ENCODE measurements around the gene KIF5B. TPM values are rescaled to one million over a fixed set of nuclear protein-coding genes. Genes with fewer than 3 reads are reported as not detected.
"Not testable (repeated sequence)": the region's sequence is repeated elsewhere in the genome, so short reads cannot be mapped to it uniquely, and the experiment has no call there.

The KIF5B gene
- total RNA-seq, 1 donor from 2014 or later = 160 TPM

DNA sequence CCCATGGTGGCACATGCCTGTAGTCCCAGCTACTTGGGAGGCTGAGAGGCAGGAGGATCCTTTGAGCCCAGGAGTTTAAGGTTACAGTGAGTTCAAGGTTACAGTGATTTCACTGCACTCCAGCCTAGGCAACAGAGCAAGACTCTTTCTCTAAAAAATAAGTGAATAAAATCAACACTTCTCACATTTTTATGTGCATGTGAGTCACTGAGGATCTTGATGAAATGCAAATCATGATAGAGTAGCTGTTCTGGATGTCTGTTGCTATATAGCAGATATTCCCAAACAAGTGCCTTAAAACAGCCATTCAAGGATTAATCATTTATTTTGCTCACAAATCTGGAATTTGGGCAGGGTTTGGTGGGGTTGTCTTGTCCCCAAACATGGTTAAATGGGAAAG, 65.3 kb downstream of the KIF5B start:
- Histone ChIP-seq H3K36me3 (ENCODE audit: insufficient read depth, low read length) (no peaks in the 10 kb centered on the region), H4K20me1 (ENCODE audit: insufficient read depth, low read length) (no peaks in the 10 kb centered on the region), H3K4me3 (ENCODE audit: insufficient read depth, low read depth, low read length) (no peak overlapping the region), H3K9ac (ENCODE audit: low read length) (no peak overlapping the region), H3K79me2 (ENCODE audit: insufficient read depth, low read length) (no peaks in the 10 kb centered on the region), H3K27me3 (ENCODE audit: insufficient read depth, low read length) (no peaks in the 10 kb centered on the region), H2AFZ (ENCODE audit: low read depth, low read length) (no peak overlapping the region), H3K4me2 (ENCODE audit: low read length) (no peak overlapping the region), H3K4me1 (ENCODE audit: insufficient read depth, low read length) (no peaks in the 10 kb centered on the region), H3K9me3 (ENCODE audit: insufficient read depth, low read depth, low read length) (no peaks in the 10 kb centered on the region), H3K27ac (ENCODE audit: low read depth, low read length) (no peak overlapping the region)
- Mint-ChIP-seq H3K27me3 (ENCODE audit: low read depth, unreplicated experiment) (no peaks in the 10 kb centered on the region), H3K36me3 (ENCODE audit: low read depth, unreplicated experiment) (peaks cover 6% of the 10 kb centered on the region), H3K27ac (ENCODE audit: unreplicated experiment) (no peak overlapping the region), H3K4me3 (ENCODE audit: unreplicated experiment) (no peak overlapping the region), H3K4me1 (ENCODE audit: low read depth, unreplicated experiment) (no peaks in the 10 kb centered on the region), H3K9me3 (ENCODE audit: unreplicated experiment) (peaks cover 13% of the 10 kb centered on the region)
- FAIRE-seq (no peak), DNase-seq (ENCODE audit: low read depth) (no peak)
- TF ChIP-seq CTCF (IDR thresholded peaks at IDR 0.05; ENCODE audit: insufficient read depth, low read depth, low read length) = no peak
- TF ChIP-seq EZH2 (IDR thresholded peaks at IDR 0.05; ENCODE audit: insufficient read depth, low read length) = no peak

- not testable (repeated sequence) for H3K36me3 Mint-ChIP-seq (ENCODE audit: low read depth, unreplicated experiment); H3K27me3 Mint-ChIP-seq (ENCODE audit: low read depth, unreplicated experiment); H3K27ac ChIP-seq (ENCODE audit: low read depth, low read length); H4K20me1 ChIP-seq (ENCODE audit: insufficient read depth, low read length); H3K27ac Mint-ChIP-seq (ENCODE audit: unreplicated experiment); H3K9me3 ChIP-seq (ENCODE audit: insufficient read depth, low read depth, low read length); H3K27me3 ChIP-seq (ENCODE audit: insufficient read depth, low read length); H2AFZ ChIP-seq (ENCODE audit: low read depth, low read length); H3K79me2 ChIP-seq (ENCODE audit: insufficient read depth, low read length); H3K9ac ChIP-seq (ENCODE audit: low read length); H3K4me3 Mint-ChIP-seq (ENCODE audit: unreplicated experiment); H3K4me3 ChIP-seq (ENCODE audit: insufficient read depth, low read depth, low read length); H3K4me2 ChIP-seq (ENCODE audit: low read length); H3K4me1 Mint-ChIP-seq (ENCODE audit: low read depth, unreplicated experiment); FAIRE-seq; H3K4me1 ChIP-seq (ENCODE audit: insufficient read depth, low read length); H3K36me3 ChIP-seq (ENCODE audit: insufficient read depth, low read length)
- DNase-seq (ENCODE audit: low read depth) = peak; percentile 12
- peaks cover 13% of the 10 kb centered on the region for H3K9me3 Mint-ChIP-seq (ENCODE audit: unreplicated experiment)
Measured at GRCh38 chr10:31987786-31988185, 68.4 kb downstream of the KIF5B start.

- Mint-ChIP-seq H3K4me3 (ENCODE audit: unreplicated experiment) (no peak overlapping the region), H3K9me3 (ENCODE audit: unreplicated experiment) (peaks cover 3% of the 10 kb centered on the region), H3K36me3 (ENCODE audit: low read depth, unreplicated experiment) (peaks cover 5% of the 10 kb centered on the region), H3K27me3 (ENCODE audit: low read depth, unreplicated experiment) (no peaks in the 10 kb centered on the region), H3K4me1 (ENCODE audit: low read depth, unreplicated experiment) (peaks cover 8% of the 10 kb centered on the region), H3K27ac (ENCODE audit: unreplicated experiment) (no peak overlapping the region)
- no peak overlapping the region for H2AFZ ChIP-seq (ENCODE audit: low read depth, low read length)
- H3K4me1 ChIP-seq (ENCODE audit: insufficient read depth, low read length) = peaks cover 7% of the 10 kb centered on the region
- H3K9ac ChIP-seq (ENCODE audit: low read length) = no peak overlapping the region
- no peaks in the 10 kb centered on the region for H3K79me2 ChIP-seq (ENCODE audit: insufficient read depth, low read length)
- DNase-seq (ENCODE audit: low read depth) = no peak
- no peak overlapping the region for H3K4me2 ChIP-seq (ENCODE audit: low read length)
- H3K27ac ChIP-seq (ENCODE audit: low read depth, low read length) = no peak overlapping the region
- H3K4me3 ChIP-seq (ENCODE audit: insufficient read depth, low read depth, low read length) = no peak overlapping the region
- FAIRE-seq = no peak
- TF ChIP-seq EZH2 (IDR thresholded peaks at IDR 0.05; ENCODE audit: insufficient read depth, low read length) (no peak), CTCF (IDR thresholded peaks at IDR 0.05; ENCODE audit: insufficient read depth, low read depth, low read length) (no peak)
- no peaks in the 10 kb centered on the region for H3K27me3 ChIP-seq (ENCODE audit: insufficient read depth, low read length)
- peaks cover 3% of the 10 kb centered on the region for H3K9me3 ChIP-seq (ENCODE audit: insufficient read depth, low read depth, low read length)
- no peaks in the 10 kb centered on the region for H4K20me1 ChIP-seq (ENCODE audit: insufficient read depth, low read length)
- H3K36me3 ChIP-seq (ENCODE audit: insufficient read depth, low read length) = no peaks in the 10 kb centered on the region
Measured at GRCh38 chr10:31982111-31982510, 74.1 kb downstream of the KIF5B start.

All from astrocyte (in vitro differentiated cells and primary cell).